Tibial artery (tissue), 4 donors: ENCODE results near the gene OSBPL3.

Experiments
- DNase-seq, 2 donors: peaks; one replicate each; pipeline ENCODE4 v3.0.0-alpha.2; 2019
- H3K27ac ChIP-seq, 2 donors: fragments of 200-600 bp; sonication (generic) in 1 of 2; 1 replicate in 1 of 2; 2 replicates in 1 of 2; pipeline ENCODE4 v1.5.1; 2018 to 2019; ENCODE audit warnings: mild to moderate bottlenecking in 1 of 2
- H3K27me3 ChIP-seq, 2 donors: fragments of 200-600 bp; sonication (generic) in 1 of 2; one replicate each; pipeline versions ENCODE4 v1.5.1 to v1.6.0; 2016 to 2019
- H3K36me3 ChIP-seq, 3 donors: fragments of 200-600 bp; sonication (generic) in 2 of 3; one replicate each; pipeline ENCODE4 v1.5.1; 2016 to 2019; ENCODE audit warnings: mild to moderate bottlenecking in 2 of 3
- H3K4me1 ChIP-seq, 4 donors: fragments of 200-600 bp; sonication (generic) in 2 of 4; 1 replicate in 3 of 4; 2 replicates in 1 of 4; pipeline ENCODE4 v1.5.1; 2016 to 2019
- H3K4me3 ChIP-seq, 2 donors: fragments of 200-600 bp; sonication (generic) in 1 of 2; 1 replicate in 1 of 2; 2 replicates in 1 of 2; pipeline ENCODE4 v1.5.1; 2018 to 2019; ENCODE audit warnings: mild to moderate bottlenecking in 2 of 2
- H3K9me3 ChIP-seq, 3 donors: fragments of 200-600 bp; sonication (generic) in 1 of 3; one replicate each; pipeline ENCODE4 v1.5.1; 2016 to 2019
- intact Hi-C: fragments of 100-400 bp; cut with DNase I; formaldehyde crosslinking; loops from one replicate; pipeline ENCODE4 v1.15.0; 2023; ENCODE audit warnings: low total_unique reads
- TF ChIP-seq, protein P1 (sequence below), 2 experiments: fragments of 200-600 bp in 1 of 2; fragments of 450-650 bp in 1 of 2; IDR thresholded peaks; one replicate each; pipeline ENCODE4 v1.5.1; 2017 to 2019; ENCODE audit warnings: antibody characterized with exemption in 2 of 2, mild to moderate bottlenecking in 1 of 2, moderate library complexity in 1 of 2

OSBPL3 gene

DNA sequence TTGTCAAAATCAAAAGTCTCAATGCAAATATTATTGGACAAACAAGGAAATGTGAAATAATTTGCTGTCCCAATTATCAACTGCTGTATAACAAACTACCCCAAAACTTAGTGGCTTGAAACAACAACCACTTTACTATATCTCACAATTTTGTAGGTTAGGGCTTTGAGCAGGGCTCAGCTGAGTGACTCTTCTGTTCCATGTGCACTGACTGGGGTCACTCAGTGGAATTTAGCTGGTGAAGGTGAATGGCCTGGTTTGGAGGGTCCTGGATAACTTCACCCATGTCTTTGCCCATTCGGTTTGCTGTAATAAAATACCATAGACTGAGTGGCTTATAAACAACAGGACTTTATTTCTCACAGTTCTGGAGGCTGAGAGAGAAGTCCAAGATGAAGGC lies 219.0 kb downstream of the OSBPL3 start:
- H3K27me3 ChIP-seq = no peaks in the 10 kb centered on the region
- H3K36me3 ChIP-seq = no peaks in the 10 kb centered on the region
- H3K9me3 ChIP-seq = no peaks in the 10 kb centered on the region
- intact Hi-C loops = no loop called here
- TF ChIP-seq, protein P1, sequence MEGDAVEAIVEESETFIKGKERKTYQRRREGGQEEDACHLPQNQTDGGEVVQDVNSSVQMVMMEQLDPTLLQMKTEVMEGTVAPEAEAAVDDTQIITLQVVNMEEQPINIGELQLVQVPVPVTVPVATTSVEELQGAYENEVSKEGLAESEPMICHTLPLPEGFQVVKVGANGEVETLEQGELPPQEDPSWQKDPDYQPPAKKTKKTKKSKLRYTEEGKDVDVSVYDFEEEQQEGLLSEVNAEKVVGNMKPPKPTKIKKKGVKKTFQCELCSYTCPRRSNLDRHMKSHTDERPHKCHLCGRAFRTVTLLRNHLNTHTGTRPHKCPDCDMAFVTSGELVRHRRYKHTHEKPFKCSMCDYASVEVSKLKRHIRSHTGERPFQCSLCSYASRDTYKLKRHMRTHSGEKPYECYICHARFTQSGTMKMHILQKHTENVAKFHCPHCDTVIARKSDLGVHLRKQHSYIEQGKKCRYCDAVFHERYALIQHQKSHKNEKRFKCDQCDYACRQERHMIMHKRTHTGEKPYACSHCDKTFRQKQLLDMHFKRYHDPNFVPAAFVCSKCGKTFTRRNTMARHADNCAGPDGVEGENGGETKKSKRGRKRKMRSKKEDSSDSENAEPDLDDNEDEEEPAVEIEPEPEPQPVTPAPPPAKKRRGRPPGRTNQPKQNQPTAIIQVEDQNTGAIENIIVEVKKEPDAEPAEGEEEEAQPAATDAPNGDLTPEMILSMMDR (IDR thresholded peaks at IDR 0.05) = no peak
- H3K4me1 ChIP-seq = peaks cover 0 to 11% (median 9%) of the 10 kb centered on the region in 4 donors
- no peak overlapping the region for H3K27ac ChIP-seq
- no peak for DNase-seq
- no peak overlapping the region for H3K4me3 ChIP-seq

DNA sequence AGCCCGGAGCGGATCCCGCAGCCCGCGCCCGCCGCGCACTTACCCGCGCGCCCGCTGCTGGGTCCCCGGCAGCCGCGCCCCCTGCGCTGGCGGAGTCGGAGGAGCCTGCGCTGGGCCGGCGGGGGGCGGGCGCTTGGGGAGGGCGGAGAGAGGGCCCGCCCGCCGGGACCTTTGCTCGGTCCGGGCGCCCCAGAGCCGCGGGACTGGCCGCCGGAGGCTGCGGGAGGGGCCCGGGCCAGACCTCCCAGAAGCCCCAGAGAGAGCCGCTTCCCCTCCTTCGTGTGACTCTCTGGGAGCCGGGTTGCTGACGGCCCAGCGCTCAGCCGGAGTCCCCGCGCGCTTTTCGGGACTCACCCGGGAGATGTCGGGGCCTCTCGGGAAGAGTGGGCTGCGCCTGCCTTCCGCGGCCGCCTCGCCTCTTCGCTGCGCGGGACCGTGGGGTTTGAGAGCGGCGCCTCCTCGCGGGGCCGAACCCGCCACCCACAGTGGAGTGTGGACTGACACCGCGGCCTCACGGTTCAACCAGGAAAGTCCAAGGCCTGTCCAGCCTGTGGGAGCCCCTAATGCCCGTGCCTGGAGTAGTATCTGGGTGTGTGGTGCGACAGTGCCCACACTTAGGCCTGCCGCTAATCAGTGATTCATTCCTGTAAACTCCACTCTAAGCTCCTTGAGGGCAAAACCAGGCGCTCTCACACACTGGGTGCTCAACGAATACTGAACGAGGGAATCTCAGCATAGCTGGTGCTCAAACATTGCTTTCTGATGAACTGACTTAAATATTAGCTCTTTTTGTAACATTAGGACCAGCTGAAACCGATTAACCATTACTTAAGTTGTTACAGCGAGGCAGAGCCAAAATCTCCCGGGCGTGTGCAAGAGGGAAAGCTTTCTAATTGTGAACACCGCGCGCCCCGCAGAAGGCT lies 222.4 kb downstream of the OSBPL3 start, which contains the start of gene GSDME:
Gene GSDME, minus strand, starts transcription at position 112 of the 923 bp plus-strand sequence. CDS start 7,690 bp downstream, outside the sequence.
- no peaks in the 10 kb centered on the region for H3K9me3 ChIP-seq
- TF ChIP-seq, protein P1 (IDR thresholded peaks at IDR 0.05) = no peak
- intact Hi-C loops = no loop called here
- no peaks in the 10 kb centered on the region for H3K27me3 ChIP-seq
- no peaks in the 10 kb centered on the region for H3K36me3 ChIP-seq
- H3K4me3 ChIP-seq = peak within 1 kb of the TSS; percentile 74 to 80
- peak; percentile 41 to 82 for DNase-seq
- peak within 1 kb of the TSS; percentile 83 to 86 for H3K27ac ChIP-seq
- peaks cover 0 to 11% (median 8%) of the 10 kb centered on the region in 4 donors for H3K4me1 ChIP-seq

DNA sequence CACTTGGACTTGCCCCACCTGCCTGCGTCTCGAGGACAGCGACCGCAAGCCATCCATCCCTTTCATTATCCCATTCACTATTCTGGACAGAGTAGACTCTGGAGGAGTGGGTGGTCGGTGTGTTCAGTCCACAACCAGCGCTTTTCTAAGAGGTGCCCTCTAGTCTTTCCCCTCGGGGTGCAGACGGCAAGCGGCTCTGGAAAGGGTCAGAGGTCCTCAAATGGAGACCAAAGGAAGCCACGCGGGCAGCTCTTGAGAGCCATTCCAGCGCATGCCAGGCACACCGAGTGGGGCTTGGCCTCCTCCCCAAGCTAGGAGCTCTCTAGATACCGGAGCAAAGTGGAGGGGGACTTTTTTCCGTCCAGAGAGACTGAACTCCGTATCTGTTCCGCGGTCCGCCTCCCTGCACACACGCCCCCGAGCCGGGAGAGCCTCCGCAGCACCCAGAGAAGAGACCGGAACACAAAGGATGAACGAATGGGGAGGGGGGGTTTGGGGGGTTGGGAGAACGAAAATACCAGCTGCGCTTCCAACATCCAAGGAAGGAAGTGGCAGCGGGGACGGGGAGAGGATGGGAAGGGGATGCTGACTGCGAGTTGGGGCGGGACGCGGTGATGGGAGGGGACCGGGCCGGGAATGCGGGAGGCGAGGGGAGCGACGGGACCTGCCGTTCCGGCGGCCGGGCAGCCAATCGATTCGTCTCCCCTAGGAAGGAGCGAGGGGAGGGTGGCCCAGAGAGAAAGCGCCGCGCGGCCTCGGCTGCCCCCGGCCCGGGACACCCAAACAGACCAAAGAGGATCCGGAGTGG lies 223.2 kb downstream of the OSBPL3 start:
- intact Hi-C loops = no loop called here
- Histone ChIP-seq H3K36me3 (no peaks in the 10 kb centered on the region), H3K4me1 (peaks cover 0 to 11% (median 8%) of the 10 kb centered on the region in 4 donors), H3K4me3 (peak overlapping the region; percentile 74 to 80), H3K27ac (peak overlapping the region; percentile 83 to 86), H3K9me3 (no peaks in the 10 kb centered on the region), H3K27me3 (no peaks in the 10 kb centered on the region)
- TF ChIP-seq, protein P1 (IDR thresholded peaks at IDR 0.05) = no peak
- peak; percentile 48 to 79 for DNase-seq

DNA sequence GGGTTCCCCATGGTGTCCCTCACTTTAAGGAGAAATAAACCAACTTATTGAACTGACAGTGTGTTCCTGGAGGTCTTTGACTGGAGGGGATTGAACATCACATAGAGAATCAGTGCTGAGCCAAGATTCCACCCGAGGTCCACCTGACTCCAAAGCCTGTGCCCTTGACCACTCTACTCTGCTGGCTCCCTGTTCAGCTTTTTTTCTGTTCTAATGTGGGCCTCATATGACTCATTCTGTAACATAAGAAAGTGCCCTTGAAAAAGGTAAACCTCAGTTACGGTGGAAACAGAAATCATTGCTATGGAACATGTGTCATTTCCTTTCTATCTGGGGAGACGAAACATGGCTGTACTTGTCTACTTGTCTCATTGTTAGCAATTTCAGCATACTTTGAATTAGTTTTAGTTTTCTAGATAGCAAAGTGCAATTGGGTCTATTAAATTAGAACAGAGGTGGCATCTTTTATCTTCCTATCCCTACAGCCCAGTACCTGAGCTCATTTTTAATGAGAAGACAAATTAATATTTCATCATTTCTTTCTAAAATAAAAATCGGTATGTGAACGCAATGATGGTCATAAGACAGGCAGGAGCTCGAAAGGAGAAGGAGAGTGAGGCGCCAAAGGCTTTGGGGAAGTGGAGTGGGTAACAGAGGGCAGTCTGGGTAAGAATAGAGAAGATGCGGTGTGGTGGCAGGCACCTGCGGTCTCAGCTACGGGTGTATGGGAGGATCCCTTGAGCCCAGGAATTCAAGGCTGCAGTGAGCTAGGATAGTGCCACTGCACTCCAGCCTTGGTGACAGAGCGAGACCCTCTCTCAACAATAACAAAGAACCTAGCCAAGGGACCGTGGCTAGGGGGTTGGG lies 224.2 kb downstream of the OSBPL3 start:
- no peaks in the 10 kb centered on the region for H3K9me3 ChIP-seq
- TF ChIP-seq, protein P1 (IDR thresholded peaks at IDR 0.05) = no peak
- no peaks in the 10 kb centered on the region for H3K27me3 ChIP-seq
- H3K27ac ChIP-seq = peak overlapping the region in 1 of 2 donors; percentile 86
- H3K4me1 ChIP-seq = peaks cover 0 to 11% (median 8%) of the 10 kb centered on the region in 4 donors
- no peaks in the 10 kb centered on the region for H3K36me3 ChIP-seq
- no peak for DNase-seq
- intact Hi-C loops = no loop called here
- peak overlapping the region in 1 of 2 donors; percentile 80 for H3K4me3 ChIP-seq
